Measurements from ENCODE around the gene IMPG2.

IMPG2 gene

DNA sequence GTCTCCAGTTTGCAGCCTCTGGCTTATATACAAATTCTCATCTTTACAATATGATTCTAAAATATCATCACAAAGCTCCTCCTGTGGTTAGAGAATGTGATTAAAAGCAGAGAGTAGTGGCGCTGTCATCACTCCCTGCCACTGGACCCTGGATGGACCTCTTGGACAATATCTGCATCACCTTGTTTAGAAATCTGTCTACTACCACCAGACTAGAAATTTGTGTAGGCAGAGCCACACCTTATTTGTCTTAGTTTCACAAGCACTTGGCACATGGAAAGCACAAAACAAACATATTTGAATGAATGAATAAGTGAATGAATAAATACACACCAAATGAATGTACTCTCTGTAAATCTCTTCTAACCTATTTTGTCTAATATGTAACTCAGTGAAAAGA lies 68.1 kb downstream of the IMPG2 start:
- TF ChIP-seq, protein P1, sequence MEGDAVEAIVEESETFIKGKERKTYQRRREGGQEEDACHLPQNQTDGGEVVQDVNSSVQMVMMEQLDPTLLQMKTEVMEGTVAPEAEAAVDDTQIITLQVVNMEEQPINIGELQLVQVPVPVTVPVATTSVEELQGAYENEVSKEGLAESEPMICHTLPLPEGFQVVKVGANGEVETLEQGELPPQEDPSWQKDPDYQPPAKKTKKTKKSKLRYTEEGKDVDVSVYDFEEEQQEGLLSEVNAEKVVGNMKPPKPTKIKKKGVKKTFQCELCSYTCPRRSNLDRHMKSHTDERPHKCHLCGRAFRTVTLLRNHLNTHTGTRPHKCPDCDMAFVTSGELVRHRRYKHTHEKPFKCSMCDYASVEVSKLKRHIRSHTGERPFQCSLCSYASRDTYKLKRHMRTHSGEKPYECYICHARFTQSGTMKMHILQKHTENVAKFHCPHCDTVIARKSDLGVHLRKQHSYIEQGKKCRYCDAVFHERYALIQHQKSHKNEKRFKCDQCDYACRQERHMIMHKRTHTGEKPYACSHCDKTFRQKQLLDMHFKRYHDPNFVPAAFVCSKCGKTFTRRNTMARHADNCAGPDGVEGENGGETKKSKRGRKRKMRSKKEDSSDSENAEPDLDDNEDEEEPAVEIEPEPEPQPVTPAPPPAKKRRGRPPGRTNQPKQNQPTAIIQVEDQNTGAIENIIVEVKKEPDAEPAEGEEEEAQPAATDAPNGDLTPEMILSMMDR (IDR thresholded peaks at IDR 0.05; ENCODE audit: low read depth, low read length), result no peak
- DNase-seq (ENCODE audit: low read depth, low spot score), result no peak
- H3K4me3 ChIP-seq (ENCODE audit: low read depth, low read length), result no peak overlapping the region
- in situ Hi-C loops (cut with HindIII; ENCODE audit: low sequenced_read_pairs), result no loop called here

DNA sequence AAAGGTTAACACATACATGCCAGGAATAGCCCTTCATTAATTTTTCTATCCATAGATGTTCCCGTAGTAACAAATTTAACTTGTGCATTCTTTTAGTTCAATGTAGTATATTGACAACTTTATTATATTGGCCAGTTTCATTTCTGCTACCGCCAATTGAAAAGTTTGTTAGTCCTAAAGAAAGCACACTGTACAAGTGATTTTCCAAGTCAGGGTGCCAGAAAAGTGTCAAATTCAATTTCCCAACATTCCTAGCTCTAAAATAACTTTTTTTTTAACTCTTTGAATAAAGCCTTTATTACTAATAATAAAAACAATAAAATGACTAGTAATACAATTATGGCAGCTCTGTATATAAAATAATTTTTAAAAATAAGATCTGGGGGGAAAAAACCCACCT lies 68.9 kb downstream of the IMPG2 start:
- TF ChIP-seq, protein P1 (IDR thresholded peaks at IDR 0.05; ENCODE audit: low read depth, low read length), result no peak
- no peak overlapping the region for H3K4me3 ChIP-seq (ENCODE audit: low read depth, low read length)
- in situ Hi-C loops (cut with HindIII; ENCODE audit: low sequenced_read_pairs), result no loop called here
- no peak for DNase-seq (ENCODE audit: low read depth, low spot score)

DNA sequence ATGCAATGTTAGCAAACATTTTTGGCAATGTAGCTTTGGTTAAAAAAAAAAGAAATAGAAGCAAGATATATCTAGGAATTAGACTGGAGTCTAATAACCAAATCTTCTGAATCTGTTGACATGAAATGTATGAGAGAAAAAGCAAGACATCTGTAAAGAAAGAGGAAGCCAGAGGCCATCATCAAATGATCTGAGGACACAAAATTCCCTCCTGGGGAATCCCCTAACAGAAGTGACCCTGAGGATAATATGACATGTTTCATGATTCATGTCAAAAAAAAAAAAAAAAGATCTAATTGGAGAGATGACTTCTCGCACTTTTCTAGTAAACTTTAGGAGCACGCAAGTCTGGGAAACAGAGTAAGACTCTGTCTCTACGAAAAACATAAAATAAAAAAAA lies 70.9 kb downstream of the IMPG2 start:
- in situ Hi-C loops (cut with HindIII; ENCODE audit: low sequenced_read_pairs), result no loop called here
- TF ChIP-seq, protein P1 (IDR thresholded peaks at IDR 0.05; ENCODE audit: low read depth, low read length), result no peak
- no peak overlapping the region for H3K4me3 ChIP-seq (ENCODE audit: low read depth, low read length)
- no peak for DNase-seq (ENCODE audit: low read depth, low spot score)

DNA sequence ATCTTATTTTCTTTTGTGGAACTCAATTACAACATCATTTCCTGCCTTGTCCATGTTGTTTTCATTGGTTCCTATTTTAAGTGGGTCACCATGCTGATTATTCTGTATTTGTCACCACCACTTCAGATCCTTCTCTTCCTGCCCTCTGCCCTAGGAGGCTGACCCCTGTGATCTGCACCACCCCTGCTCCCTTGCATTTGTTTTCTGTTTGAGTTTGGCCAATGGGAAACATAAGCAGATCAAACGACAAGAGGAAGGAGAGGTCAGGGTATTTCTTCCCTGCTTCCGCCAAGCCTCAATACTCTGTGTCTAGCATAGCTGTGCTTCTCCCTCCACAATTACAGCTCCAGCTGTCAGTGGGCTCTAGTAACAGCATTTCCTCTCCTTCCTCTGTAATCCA lies 71.6 kb downstream of the IMPG2 start:
- H3K4me3 ChIP-seq (ENCODE audit: low read depth, low read length), result no peak overlapping the region
- in situ Hi-C loops (cut with HindIII; ENCODE audit: low sequenced_read_pairs), result no loop called here
- no peak for DNase-seq (ENCODE audit: low read depth, low spot score)
- TF ChIP-seq, protein P1 (IDR thresholded peaks at IDR 0.05; ENCODE audit: low read depth, low read length), result no peak

DNA sequence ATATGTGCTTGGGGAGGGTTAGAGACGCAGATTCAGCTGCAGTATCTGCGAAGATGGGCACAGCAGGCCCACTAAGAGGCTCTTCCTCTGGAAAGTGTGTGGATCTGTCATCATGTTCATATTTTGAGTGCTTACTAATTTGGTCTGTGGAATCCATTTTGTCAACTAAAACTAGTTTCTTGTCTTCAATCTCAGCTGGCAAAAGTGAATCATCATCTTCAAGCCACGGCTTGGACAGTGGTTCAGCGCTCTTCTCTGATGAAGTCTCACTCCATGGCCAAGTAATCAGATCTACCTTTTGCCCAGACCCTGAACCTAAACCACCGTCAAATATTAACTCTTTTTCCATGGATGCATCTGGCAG lies 76.2 kb downstream of the IMPG2 start:
- in situ Hi-C loops (cut with HindIII; ENCODE audit: low sequenced_read_pairs), result no loop called here
- DNase-seq (ENCODE audit: low read depth, low spot score), result no peak
- TF ChIP-seq, protein P1 (IDR thresholded peaks at IDR 0.05; ENCODE audit: low read depth, low read length), result no peak
- H3K4me3 ChIP-seq (ENCODE audit: low read depth, low read length), result no peak overlapping the region

DNA sequence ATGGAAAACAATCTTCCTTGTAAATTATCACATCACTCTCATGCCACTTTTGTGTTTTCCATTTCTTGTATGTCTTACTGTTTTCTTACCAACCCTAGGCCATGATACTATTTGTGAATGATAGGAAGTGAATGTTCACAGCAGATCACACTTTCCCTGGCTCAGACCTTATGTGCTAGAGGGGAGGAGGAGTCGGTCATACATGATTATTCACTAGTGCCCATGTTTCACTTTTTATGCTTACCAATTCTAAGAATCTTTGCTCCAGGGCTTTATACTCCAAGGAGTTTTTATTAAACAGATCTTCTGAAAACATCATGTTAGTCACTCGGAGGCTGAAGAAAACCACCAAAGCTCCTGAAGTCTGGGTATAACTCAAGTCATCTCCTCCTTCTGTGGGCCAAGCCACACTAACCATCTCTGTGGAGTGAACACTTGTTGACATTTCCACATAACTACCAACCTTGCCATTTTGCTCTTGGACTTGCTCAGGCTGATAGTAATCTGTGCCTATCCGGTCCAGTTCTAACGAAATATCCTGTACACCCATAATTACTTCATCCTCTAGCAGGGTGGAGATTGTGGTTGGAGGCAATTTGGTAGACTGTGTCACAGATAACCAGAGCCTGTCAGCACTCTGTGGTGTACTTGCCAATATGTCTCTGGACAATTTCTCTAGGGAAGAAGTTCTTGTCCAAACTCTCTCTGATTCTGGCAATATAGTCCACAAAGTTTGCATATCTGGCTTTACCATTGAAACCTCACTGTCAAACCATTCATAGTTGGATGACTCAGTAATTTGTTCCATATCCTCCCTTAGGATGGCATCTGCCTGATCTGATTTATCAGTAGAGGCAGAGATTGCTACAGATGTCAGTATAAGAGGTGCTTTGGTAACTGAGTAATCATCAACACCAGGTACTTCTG lies 76.8 kb downstream of the IMPG2 start:
- no peak for DNase-seq (ENCODE audit: low read depth, low spot score)
- TF ChIP-seq, protein P1 (IDR thresholded peaks at IDR 0.05; ENCODE audit: low read depth, low read length), result no peak
- in situ Hi-C loops (cut with HindIII; ENCODE audit: low sequenced_read_pairs), result no loop called here
- no peak overlapping the region for H3K4me3 ChIP-seq (ENCODE audit: low read depth, low read length)

All from astrocyte of the spinal cord (primary cell).